Measurements from ENCODE around the gene STARD9. TPM values are rescaled to one million over a fixed set of nuclear protein-coding genes. Genes with fewer than 3 reads are reported as not detected.

STARD9 gene
- total RNA-seq, 1 experiment from 2014 or later = 5.0 TPM

- BruUV-seq (replicated peaks) = no TSS peak
- Histone ChIP-seq H3K9me2 (ENCODE audit: insufficient read depth) (no peaks in the 10 kb centered on the region), H3K79me2 (ENCODE audit: insufficient read depth, low read length) (no peaks in the 10 kb centered on the region), H2AFZ (ENCODE audit: low read depth, low read length, poor library complexity, severe bottlenecking) (no peak overlapping the region), H3K27ac (ENCODE audit: low read depth, low read length) (no peak overlapping the region), H3K4me2 (ENCODE audit: low read length) (no peak overlapping the region), H3K9ac (ENCODE audit: low read length) (no peak overlapping the region), H4K20me1 (ENCODE audit: insufficient read depth) (no peaks in the 10 kb centered on the region), H3K4me3 (replicated peaks in 1 of 2; ENCODE audit: low read depth in 1 of 2, low read length in 2 of 2) (no peak overlapping the region), H3K4me1 (ENCODE audit: control insufficient read depth in 1 of 2, insufficient read depth in 2 of 2, low read length in 2 of 2) (no peaks in the 10 kb centered on the region), H3K27me3 (ENCODE audit: insufficient read depth, low read length) (no peaks in the 10 kb centered on the region), H3K36me3 (ENCODE audit: control insufficient read depth in 1 of 2, insufficient read depth in 2 of 2, low read length in 2 of 2) (peaks cover 3 to 5% of the 10 kb centered on the region in 2 experiments; a peak in 3 of 4 replicates), H3K9me3 (ENCODE audit: control insufficient read depth in 1 of 2, insufficient read depth in 1 of 2, low read depth in 1 of 2, low read length in 2 of 2) (no peaks in the 10 kb centered on the region)
- no peak for DNase-seq (ENCODE audit: low read depth, low spot score)
- no peak for TF ChIP-seq CEBPB (IDR thresholded peaks at IDR 0.05; ENCODE audit: low read depth)
- TF ChIP-seq ZNF274 (IDR thresholded peaks at IDR 0.05; ENCODE audit: low read depth, low read length) = no peak
- no peak for TF ChIP-seq MAX (IDR thresholded peaks at IDR 0.05)
- TF ChIP-seq CBX3 (IDR thresholded peaks at IDR 0.05; ENCODE audit: low read depth) = no peak
- TF ChIP-seq TCF7L2 (IDR thresholded peaks at IDR 0.05; ENCODE audit: borderline replicate concordance, extremely low read depth, insufficient read depth, insufficient read length) = no peak
- no peak for TF ChIP-seq EZH2 (IDR thresholded peaks at IDR 0.05)
- no peak for TF ChIP-seq ELF1 (IDR thresholded peaks at IDR 0.05; ENCODE audit: borderline replicate concordance, low read depth)
- no peak for TF ChIP-seq SP1 (IDR thresholded peaks at IDR 0.05; ENCODE audit: low read depth)
- no peak for TF ChIP-seq FOSL1 (IDR thresholded peaks at IDR 0.05; ENCODE audit: low read depth)
- no peak for TF ChIP-seq JUND (IDR thresholded peaks at IDR 0.05)
- TF ChIP-seq EZH2phosphoT487 (IDR thresholded peaks at IDR 0.05; ENCODE audit: borderline replicate concordance) = no peak
- TF ChIP-seq, protein P1, sequence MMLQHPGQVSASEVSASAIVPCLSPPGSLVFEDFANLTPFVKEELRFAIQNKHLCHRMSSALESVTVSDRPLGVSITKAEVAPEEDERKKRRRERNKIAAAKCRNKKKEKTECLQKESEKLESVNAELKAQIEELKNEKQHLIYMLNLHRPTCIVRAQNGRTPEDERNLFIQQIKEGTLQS (IDR thresholded peaks at IDR 0.05) = no peak
- TF ChIP-seq RAD21 (IDR thresholded peaks at IDR 0.05; ENCODE audit: low read depth) = no peak
- no peak for TF ChIP-seq SIN3A (IDR thresholded peaks at IDR 0.05; ENCODE audit: low read depth)
- no peak for TF ChIP-seq REST (IDR thresholded peaks at IDR 0.05; ENCODE audit: low read depth)
- no peak for TF ChIP-seq SRF (IDR thresholded peaks at IDR 0.05; ENCODE audit: low read depth)
- no peak for TF ChIP-seq ZBTB33 (IDR thresholded peaks at IDR 0.05; ENCODE audit: extremely low read depth, insufficient replicate concordance, low read length)
- TF ChIP-seq ZFX (IDR thresholded peaks at IDR 0.05) = no peak
- no peak for TF ChIP-seq YY1 (IDR thresholded peaks at IDR 0.05; ENCODE audit: extremely low read depth, insufficient replicate concordance, low read depth, low read length)
- TF ChIP-seq POLR2A (IDR thresholded peaks at IDR 0.05; ENCODE audit: borderline replicate concordance, extremely low read depth, insufficient read depth, insufficient read length) = no peak
- no peak for ATAC-seq
- intact Hi-C loops (cut with micrococcal nuclease) = no loop called here
- RAD21 ChIA-PET (ENCODE audit: low non-redundant PET in 1 of 2, low total read pairs in 2 of 2, uncharacterized antibody in 2 of 2, unreplicated experiment in 2 of 2) = no interaction called here
- POLR2A ChIA-PET = no interaction called here
- CTCF ChIA-PET = no interaction called here
Measured at GRCh38 chr15:42533246-42533645, 42.2 kb upstream of the STARD9 start.
